Stimulated activated CD4-positive, alpha-beta T cell treated with anti-CD3 and anti-CD28 coated beads, Interleukin-12 subunit alpha, Interleukin-12 subunit beta, amount 100 ng/mL, for 4 hours (primary cell): Measurements from ENCODE around the gene LHX1.

Source experiments
- DNase-seq: peaks from one replicate; pipeline ENCODE4 v3.0.0-alpha.2; 2020

The LHX1 gene

GRCh38 chr17:36923814-36924221, 13.5 kb upstream of the LHX1 start:
- no peak for DNase-seq

- no peak for DNase-seq
Measured at GRCh38 chr17:36926226-36926625, 11.0 kb upstream of the LHX1 start.

- no peak for DNase-seq
Measured at GRCh38 chr17:36926701-36927100, 10.6 kb upstream of the LHX1 start.

- no peak for DNase-seq
Measured at GRCh38 chr17:36928471-36929345, 8.6 kb upstream of the LHX1 start.

GRCh38 chr17:36929851-36930582, 7.3 kb upstream of the LHX1 start:
- no peak for DNase-seq

- DNase-seq: no peak
Measured at GRCh38 chr17:36930583-36930900, 6.7 kb upstream of the LHX1 start.

- no peak for DNase-seq
Measured at GRCh38 chr17:36931096-36931696, 6.1 kb upstream of the LHX1 start.

- no peak for DNase-seq
Measured at GRCh38 chr17:36931697-36932382, 5.4 kb upstream of the LHX1 start.

GRCh38 chr17:36932383-36932693, 4.9 kb upstream of the LHX1 start:
- no peak for DNase-seq

- DNase-seq: no peak
Measured at GRCh38 chr17:36932694-36933511, 4.4 kb upstream of the LHX1 start.

GRCh38 chr17:36933512-36934143, 3.6 kb upstream of the LHX1 start:
- DNase-seq: no peak

- no peak for DNase-seq
Measured at GRCh38 chr17:36934144-36934691, 3.1 kb upstream of the LHX1 start.

- no peak for DNase-seq
Measured at GRCh38 chr17:36934692-36935630, 2.3 kb upstream of the LHX1 start.

GRCh38 chr17:36935671-36936454, 1.4 kb upstream of the LHX1 start:
- DNase-seq: no peak

GRCh38 chr17:36936455-36937000, 747 bp upstream of the LHX1 start:
- DNase-seq: no peak

GRCh38 chr17:36937959-36938565, 787 bp downstream of the LHX1 start:
- DNase-seq: no peak

- no peak for DNase-seq
Measured at GRCh38 chr17:36938566-36939051, 1.3 kb downstream of the LHX1 start.

- DNase-seq: no peak
Measured at GRCh38 chr17:36939052-36939801, 2.0 kb downstream of the LHX1 start.
